ENCODE measurements around the gene AATK. TPM values are rescaled to one million over a fixed set of nuclear protein-coding genes. Genes with fewer than 3 reads are reported as not detected.

Gene AATK
- total RNA-seq, 1 donor from 2014 or later, result 72.5 TPM

- no peak for DNase-seq
- Histone ChIP-seq H3K27me3 (no peaks in the 10 kb centered on the region), H3K9me3 (no peaks in the 10 kb centered on the region), H3K27ac (no peak overlapping the region), H3K4me1 (no peaks in the 10 kb centered on the region), H3K4me3 (no peak overlapping the region), H3K36me3 (no peaks in the 10 kb centered on the region)
- TF ChIP-seq, protein P1, sequence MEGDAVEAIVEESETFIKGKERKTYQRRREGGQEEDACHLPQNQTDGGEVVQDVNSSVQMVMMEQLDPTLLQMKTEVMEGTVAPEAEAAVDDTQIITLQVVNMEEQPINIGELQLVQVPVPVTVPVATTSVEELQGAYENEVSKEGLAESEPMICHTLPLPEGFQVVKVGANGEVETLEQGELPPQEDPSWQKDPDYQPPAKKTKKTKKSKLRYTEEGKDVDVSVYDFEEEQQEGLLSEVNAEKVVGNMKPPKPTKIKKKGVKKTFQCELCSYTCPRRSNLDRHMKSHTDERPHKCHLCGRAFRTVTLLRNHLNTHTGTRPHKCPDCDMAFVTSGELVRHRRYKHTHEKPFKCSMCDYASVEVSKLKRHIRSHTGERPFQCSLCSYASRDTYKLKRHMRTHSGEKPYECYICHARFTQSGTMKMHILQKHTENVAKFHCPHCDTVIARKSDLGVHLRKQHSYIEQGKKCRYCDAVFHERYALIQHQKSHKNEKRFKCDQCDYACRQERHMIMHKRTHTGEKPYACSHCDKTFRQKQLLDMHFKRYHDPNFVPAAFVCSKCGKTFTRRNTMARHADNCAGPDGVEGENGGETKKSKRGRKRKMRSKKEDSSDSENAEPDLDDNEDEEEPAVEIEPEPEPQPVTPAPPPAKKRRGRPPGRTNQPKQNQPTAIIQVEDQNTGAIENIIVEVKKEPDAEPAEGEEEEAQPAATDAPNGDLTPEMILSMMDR (IDR thresholded peaks at IDR 0.05), result no peak
- no peak for ATAC-seq
- intact Hi-C loops (cut with DNase I), result no loop called here
Observed at GRCh38 chr17:81208651-81209050, 42.6 kb upstream of the AATK start.

- Histone ChIP-seq H3K27ac (no peak overlapping the region), H3K4me3 (no peak overlapping the region), H3K9me3 (no peaks in the 10 kb centered on the region), H3K36me3 (no peaks in the 10 kb centered on the region), H3K4me1 (no peaks in the 10 kb centered on the region), H3K27me3 (no peaks in the 10 kb centered on the region)
- DNase-seq (no peak), ATAC-seq (no peak)
- intact Hi-C loops (cut with DNase I), result no loop called here
- TF ChIP-seq, protein P1 (IDR thresholded peaks at IDR 0.05), result no peak
Observed at GRCh38 chr17:81207610-81208581, 41.9 kb upstream of the AATK start.

DNA sequence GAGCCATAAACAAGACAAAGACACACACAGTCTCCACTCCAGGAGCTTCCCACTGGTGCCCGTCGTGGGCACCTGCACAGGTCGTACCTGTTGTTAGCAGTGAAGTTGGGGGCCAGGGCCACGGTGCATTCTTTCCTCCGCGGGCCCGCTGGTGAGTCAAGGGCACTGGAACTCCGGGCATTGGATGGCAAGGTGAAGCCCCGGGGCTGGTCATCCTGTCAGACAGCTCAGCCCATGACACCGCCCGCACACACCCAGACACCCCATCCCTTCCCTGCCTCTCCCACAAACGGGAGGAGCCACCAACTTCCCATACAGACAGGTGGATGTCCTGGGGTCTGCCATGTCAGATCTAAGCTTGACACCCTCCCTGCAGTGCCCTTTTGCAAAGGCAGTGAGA lies 40.6 kb upstream of the AATK start:
- DNase-seq, result no peak
- TF ChIP-seq, protein P1 (IDR thresholded peaks at IDR 0.05), result no peak
- no peaks in the 10 kb centered on the region for H3K36me3 ChIP-seq
- no peak for ATAC-seq
- H3K9me3 ChIP-seq, result no peaks in the 10 kb centered on the region
- intact Hi-C loops (cut with DNase I), result no loop called here
- H3K4me1 ChIP-seq, result no peaks in the 10 kb centered on the region
- H3K27ac ChIP-seq, result no peak overlapping the region
- no peaks in the 10 kb centered on the region for H3K27me3 ChIP-seq
- no peak overlapping the region for H3K4me3 ChIP-seq

DNA sequence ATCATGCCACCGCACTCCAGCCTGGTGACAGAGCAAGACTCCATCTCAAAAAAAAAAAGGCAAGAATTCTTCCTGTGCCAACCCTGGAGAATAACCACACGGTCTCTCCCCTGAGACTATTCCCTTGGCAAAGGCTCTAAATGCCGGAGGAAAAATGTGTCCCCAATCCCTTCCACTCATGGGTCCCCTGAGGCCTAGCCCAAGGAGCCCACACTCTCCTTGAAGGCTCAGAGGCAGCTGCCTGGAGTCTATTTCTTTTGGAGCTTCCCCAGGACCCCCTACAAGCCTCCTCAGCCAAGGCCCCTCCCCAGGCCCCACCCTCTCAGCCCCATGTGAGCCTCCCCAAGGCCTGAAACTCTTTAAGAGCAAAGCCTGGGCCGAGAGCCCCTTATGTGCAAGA lies 40.1 kb upstream of the AATK start:
- Histone ChIP-seq H3K4me1 (no peaks in the 10 kb centered on the region), H3K9me3 (no peaks in the 10 kb centered on the region), H3K27me3 (no peaks in the 10 kb centered on the region), H3K27ac (no peak overlapping the region), H3K36me3 (no peaks in the 10 kb centered on the region), H3K4me3 (no peak overlapping the region)
- no peak for DNase-seq
- no peak for ATAC-seq
- TF ChIP-seq, protein P1 (IDR thresholded peaks at IDR 0.05), result no peak
- intact Hi-C loops (cut with DNase I), result no loop called here

DNA sequence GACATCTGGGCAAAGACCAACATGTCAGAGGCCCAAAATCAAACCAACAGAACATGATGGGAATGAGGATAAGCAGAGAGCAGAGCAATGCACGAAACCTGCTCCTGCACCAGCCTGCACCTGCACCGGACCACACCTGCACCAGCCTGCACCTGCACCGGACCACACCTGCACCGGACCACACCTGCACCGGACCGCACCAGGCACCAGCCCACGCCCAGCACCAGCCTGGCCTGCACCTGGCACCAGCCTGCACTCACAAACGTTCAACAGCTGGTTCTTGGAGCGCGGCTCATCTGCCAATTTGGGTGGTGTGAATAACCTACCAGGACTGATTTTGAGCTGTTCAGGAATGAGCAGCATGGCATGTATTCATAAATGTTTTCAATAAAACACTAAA lies 38.6 kb upstream of the AATK start:
- intact Hi-C loops (cut with DNase I), result no loop called here
- TF ChIP-seq, protein P1 (IDR thresholded peaks at IDR 0.05), result no peak
- ATAC-seq, result no peak
- Histone ChIP-seq H3K4me3 (no peak overlapping the region), H3K4me1 (no peaks in the 10 kb centered on the region), H3K27me3 (no peaks in the 10 kb centered on the region), H3K27ac (no peak overlapping the region), H3K9me3 (no peaks in the 10 kb centered on the region), H3K36me3 (no peaks in the 10 kb centered on the region)
- DNase-seq, result no peak
